Tibial artery (tissue), 4 donors: Measurements from ENCODE around the gene DUSP19.
"Not testable (repeated sequence)": the region's sequence is repeated elsewhere in the genome, so short reads cannot be mapped to it uniquely, and the experiment has no call there.

ENCODE experiments used
- DNase-seq, 2 donors: peaks; one replicate each; pipeline ENCODE4 v3.0.0-alpha.2; 2019
- H3K27ac ChIP-seq, 2 donors: fragments of 200-600 bp; sonication (generic) in 1 of 2; 1 replicate in 1 of 2; 2 replicates in 1 of 2; pipeline ENCODE4 v1.5.1; 2018 to 2019; ENCODE audit warnings: mild to moderate bottlenecking in 1 of 2
- H3K27me3 ChIP-seq, 2 donors: fragments of 200-600 bp; sonication (generic) in 1 of 2; one replicate each; pipeline versions ENCODE4 v1.5.1 to v1.6.0; 2016 to 2019
- H3K36me3 ChIP-seq, 3 donors: fragments of 200-600 bp; sonication (generic) in 2 of 3; one replicate each; pipeline ENCODE4 v1.5.1; 2016 to 2019; ENCODE audit warnings: mild to moderate bottlenecking in 2 of 3
- H3K4me1 ChIP-seq, 4 donors: fragments of 200-600 bp; sonication (generic) in 2 of 4; 1 replicate in 3 of 4; 2 replicates in 1 of 4; pipeline ENCODE4 v1.5.1; 2016 to 2019
- H3K4me3 ChIP-seq, 2 donors: fragments of 200-600 bp; sonication (generic) in 1 of 2; 1 replicate in 1 of 2; 2 replicates in 1 of 2; pipeline ENCODE4 v1.5.1; 2018 to 2019; ENCODE audit warnings: mild to moderate bottlenecking in 2 of 2
- H3K9me3 ChIP-seq, 3 donors: fragments of 200-600 bp; sonication (generic) in 1 of 3; one replicate each; pipeline ENCODE4 v1.5.1; 2016 to 2019
- intact Hi-C: fragments of 100-400 bp; cut with DNase I; formaldehyde crosslinking; loops from one replicate; pipeline ENCODE4 v1.15.0; 2023; ENCODE audit warnings: low total_unique reads
- TF ChIP-seq, protein P1 (sequence below), 2 experiments: fragments of 200-600 bp in 1 of 2; fragments of 450-650 bp in 1 of 2; IDR thresholded peaks; one replicate each; pipeline ENCODE4 v1.5.1; 2017 to 2019; ENCODE audit warnings: antibody characterized with exemption in 2 of 2, mild to moderate bottlenecking in 1 of 2, moderate library complexity in 1 of 2

Gene DUSP19

DNA sequence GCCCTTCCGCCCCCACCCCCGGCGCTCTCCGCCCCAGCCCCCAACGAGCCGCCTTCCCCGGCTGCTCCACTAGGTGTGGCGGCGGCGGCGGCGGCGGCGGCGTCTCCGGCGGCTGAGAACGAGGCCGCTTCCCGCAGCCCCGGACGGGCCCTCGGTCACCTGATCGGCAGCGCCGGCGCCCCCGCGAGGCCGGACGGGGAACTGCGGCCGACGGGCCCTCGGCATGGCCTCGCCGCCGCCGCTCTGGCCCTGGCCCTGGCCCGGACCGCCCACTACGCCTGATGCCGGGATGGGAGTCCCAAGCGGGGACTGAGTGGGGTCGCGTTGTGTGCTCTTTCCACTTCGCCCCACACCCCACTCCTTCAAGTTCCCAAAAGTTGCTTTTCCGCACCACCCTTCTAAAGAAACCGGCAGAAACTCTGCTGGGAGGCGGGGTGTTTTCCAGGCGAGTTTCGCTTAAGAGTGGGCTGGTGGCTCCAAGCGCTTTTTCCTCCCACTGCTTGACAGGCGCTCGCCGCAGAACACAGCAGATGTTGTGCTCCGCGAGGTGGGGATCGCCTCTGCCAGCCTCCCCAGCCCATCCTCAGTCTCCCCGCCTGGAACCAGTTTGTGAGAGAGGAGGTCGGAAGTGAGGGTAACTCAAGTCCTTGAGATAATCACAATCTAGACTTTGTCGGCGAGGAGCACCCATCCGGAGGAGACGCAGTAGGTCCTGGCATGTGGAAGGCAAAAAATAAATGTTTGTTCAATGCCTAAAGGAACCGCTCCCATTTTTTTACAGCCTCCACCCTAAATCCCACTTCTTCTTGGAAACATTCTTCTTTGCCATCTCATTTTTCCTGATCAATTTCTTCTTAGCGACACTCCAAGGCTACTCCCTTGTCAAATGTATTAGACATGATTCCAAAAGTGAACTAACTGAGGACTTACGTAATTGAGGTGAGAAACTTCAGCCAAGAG is 39.9 kb upstream of the DUSP19 start, which contains the start of gene NCKAP1:
TSS of gene NCKAP1 (minus strand) at position 117 of the 960 bp plus-strand sequence. CDS start 358 bp downstream, outside the sequence.
- Histone ChIP-seq H3K36me3 (no peaks in the 10 kb centered on the region), H3K4me1 (peaks cover 0 to 40% (median 20%) of the 10 kb centered on the region in 4 donors), H3K9me3 (no peaks in the 10 kb centered on the region), H3K27ac (peak within 1 kb of the TSS; percentile 99 to 100), H3K27me3 (no peaks in the 10 kb centered on the region), H3K4me3 (peak within 1 kb of the TSS; percentile 84 to 97)
- TF ChIP-seq, protein P1, sequence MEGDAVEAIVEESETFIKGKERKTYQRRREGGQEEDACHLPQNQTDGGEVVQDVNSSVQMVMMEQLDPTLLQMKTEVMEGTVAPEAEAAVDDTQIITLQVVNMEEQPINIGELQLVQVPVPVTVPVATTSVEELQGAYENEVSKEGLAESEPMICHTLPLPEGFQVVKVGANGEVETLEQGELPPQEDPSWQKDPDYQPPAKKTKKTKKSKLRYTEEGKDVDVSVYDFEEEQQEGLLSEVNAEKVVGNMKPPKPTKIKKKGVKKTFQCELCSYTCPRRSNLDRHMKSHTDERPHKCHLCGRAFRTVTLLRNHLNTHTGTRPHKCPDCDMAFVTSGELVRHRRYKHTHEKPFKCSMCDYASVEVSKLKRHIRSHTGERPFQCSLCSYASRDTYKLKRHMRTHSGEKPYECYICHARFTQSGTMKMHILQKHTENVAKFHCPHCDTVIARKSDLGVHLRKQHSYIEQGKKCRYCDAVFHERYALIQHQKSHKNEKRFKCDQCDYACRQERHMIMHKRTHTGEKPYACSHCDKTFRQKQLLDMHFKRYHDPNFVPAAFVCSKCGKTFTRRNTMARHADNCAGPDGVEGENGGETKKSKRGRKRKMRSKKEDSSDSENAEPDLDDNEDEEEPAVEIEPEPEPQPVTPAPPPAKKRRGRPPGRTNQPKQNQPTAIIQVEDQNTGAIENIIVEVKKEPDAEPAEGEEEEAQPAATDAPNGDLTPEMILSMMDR (IDR thresholded peaks at IDR 0.05): peak; percentile 79 to 98
- DNase-seq: peak; percentile 86 to 94
- intact Hi-C loops: no loop called here

DNA sequence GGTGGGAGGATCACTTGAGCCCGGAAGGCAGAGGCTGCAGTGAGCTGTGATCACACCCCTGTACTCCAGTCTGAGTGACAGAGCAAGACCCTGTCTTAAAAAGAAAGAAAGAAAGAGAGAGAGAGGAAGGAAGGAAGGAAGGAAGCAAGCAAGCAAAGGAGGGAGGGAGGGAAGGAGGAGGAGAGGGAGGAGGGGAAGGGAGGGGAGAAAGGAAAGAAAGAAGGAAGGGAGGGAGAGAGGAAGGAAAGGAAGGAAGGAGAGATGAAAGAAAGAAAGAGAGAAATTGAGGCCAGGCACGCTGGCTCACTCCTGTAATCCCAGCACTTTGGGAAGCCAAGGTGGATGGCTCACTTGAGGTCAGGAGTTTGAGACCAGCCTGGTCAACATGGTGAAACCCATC is 37.9 kb upstream of the DUSP19 start:
- intact Hi-C loops: no loop called here
- Histone ChIP-seq H3K27ac (no peak overlapping the region), H3K9me3 (no peaks in the 10 kb centered on the region), H3K27me3 (no peaks in the 10 kb centered on the region), H3K4me3 (no peak overlapping the region), H3K4me1 (peaks cover 0 to 20% (median 8%) of the 10 kb centered on the region in 4 donors), H3K36me3 (no peaks in the 10 kb centered on the region)
- TF ChIP-seq, protein P1 (IDR thresholded peaks at IDR 0.05): no peak
- no peak for DNase-seq

DNA sequence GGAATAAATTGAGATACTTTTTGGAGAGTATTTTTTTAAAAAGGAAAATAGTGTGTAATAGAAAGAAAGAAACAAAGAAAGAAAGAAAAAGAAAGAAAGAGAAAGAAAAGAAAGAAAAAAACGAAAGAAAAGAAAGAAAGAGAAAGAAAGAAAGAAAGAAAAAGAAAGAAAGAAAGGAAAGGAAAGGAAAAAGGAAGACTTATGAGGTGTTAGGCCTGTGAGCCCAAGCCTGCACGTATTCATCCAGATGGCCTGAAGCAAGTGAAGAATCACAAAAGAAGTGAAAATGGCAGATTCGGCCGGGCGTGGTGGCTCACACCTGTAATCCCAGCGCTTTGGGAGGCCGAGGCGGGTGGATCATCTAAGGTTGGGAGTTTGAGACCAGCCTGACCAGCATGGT is 35.0 kb upstream of the DUSP19 start:
- H3K4me1 ChIP-seq, H3K27ac ChIP-seq, H3K9me3 ChIP-seq, DNase-seq, H3K4me3 ChIP-seq, H3K27me3 ChIP-seq, H3K36me3 ChIP-seq, intact Hi-C loops: not testable (repeated sequence)

DNA sequence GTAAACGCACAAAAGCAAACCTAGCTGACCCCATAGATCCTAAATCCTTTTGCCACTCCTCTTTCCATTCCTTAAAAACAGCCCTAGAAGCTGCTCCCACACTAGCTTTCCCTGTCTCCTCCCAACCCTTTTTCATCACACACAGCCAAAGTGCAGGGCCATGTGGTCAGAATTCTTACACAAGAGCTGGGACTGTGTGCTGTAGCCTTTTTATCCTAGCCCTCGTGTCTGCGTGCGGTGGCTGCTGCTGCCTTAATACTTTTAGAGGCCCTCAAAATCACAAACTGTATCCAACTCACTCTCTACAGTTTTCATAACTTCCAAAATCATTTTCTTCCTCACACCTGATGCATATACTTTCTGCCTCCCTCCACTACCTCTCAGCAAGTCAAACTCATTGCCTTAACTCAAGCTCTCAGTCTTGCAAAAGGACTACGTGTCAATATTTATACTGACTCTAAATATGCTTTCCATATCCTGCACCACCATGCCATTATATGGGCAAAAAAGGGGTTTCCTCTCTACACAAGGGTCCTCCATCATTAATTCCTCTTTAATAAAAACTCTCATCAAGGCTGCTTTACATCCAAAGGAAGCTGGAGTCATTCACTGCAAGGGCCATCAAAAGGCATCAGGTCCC is 30.9 kb upstream of the DUSP19 start:
- H3K4me3 ChIP-seq, H3K27ac ChIP-seq, H3K9me3 ChIP-seq, intact Hi-C loops, H3K4me1 ChIP-seq, H3K36me3 ChIP-seq, DNase-seq, H3K27me3 ChIP-seq: not testable (repeated sequence)

DNA sequence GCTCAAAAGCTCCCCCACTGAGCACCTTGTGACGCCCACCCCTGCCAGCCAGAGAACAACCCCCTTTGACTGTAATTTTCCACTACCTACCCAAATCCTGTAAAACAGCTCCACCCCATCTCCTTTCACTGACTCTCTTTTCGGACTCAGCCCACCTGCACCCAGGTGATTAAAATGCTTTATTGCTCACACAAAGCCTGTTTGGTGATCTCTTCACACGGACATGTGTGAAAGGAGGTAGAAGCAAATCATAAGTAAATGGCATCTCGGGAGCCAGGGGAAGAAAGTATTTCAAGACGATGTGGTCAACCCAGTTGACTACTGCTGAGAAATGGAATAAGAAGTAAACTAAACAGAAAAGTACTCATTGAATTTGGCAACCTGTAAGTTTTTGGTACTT is 29.1 kb upstream of the DUSP19 start:
- intact Hi-C loops: no loop called here
- no peak overlapping the region for H3K4me3 ChIP-seq
- H3K27me3 ChIP-seq: no peaks in the 10 kb centered on the region
- no peak for DNase-seq
- TF ChIP-seq, protein P1 (IDR thresholded peaks at IDR 0.05): no peak
- H3K4me1 ChIP-seq: no peaks in the 10 kb centered on the region
- H3K9me3 ChIP-seq: no peaks in the 10 kb centered on the region
- no peaks in the 10 kb centered on the region for H3K36me3 ChIP-seq
- no peak overlapping the region for H3K27ac ChIP-seq

DNA sequence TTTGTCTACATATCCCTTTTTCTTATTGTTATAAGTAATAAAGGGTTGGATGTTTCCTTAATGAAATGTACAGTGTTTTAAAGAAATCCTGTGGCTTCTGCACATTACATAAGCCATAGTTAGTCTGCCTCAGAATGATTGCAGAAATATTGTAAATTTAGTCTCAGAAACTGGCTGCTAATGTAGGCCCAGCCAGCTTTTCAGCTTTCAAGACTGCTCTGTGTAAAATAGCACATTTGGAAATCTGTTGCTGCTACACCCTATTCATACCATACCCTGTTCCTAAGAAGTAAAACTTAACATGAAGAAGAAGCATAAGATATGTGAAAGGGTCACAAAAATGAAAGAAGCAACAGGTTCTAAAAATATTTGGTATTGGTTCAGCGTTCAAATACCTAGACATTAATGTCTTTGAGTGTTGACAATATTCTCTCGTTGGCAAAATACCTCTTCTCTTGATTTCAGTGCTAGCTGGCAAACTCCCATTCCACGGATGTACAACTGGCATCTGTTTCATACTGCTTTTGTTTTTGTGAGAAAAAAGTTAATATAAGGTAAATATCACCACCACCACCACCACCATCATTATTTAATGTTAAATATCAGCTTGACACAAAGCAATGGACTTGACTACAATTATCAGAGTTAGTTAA is 21.1 kb upstream of the DUSP19 start:
- peaks cover 0 to 11% (median 0%) of the 10 kb centered on the region in 4 donors for H3K4me1 ChIP-seq
- H3K36me3 ChIP-seq: no peaks in the 10 kb centered on the region
- no peak for DNase-seq
- H3K27me3 ChIP-seq: no peaks in the 10 kb centered on the region
- TF ChIP-seq, protein P1 (IDR thresholded peaks at IDR 0.05): no peak
- H3K4me3 ChIP-seq: no peak overlapping the region
- no peaks in the 10 kb centered on the region for H3K9me3 ChIP-seq
- H3K27ac ChIP-seq: peak overlapping the region in 1 of 2 donors; percentile 7
- intact Hi-C loops: no loop called here
